ENCODE results near the gene CADM2.

- TF ChIP-seq, protein P1, sequence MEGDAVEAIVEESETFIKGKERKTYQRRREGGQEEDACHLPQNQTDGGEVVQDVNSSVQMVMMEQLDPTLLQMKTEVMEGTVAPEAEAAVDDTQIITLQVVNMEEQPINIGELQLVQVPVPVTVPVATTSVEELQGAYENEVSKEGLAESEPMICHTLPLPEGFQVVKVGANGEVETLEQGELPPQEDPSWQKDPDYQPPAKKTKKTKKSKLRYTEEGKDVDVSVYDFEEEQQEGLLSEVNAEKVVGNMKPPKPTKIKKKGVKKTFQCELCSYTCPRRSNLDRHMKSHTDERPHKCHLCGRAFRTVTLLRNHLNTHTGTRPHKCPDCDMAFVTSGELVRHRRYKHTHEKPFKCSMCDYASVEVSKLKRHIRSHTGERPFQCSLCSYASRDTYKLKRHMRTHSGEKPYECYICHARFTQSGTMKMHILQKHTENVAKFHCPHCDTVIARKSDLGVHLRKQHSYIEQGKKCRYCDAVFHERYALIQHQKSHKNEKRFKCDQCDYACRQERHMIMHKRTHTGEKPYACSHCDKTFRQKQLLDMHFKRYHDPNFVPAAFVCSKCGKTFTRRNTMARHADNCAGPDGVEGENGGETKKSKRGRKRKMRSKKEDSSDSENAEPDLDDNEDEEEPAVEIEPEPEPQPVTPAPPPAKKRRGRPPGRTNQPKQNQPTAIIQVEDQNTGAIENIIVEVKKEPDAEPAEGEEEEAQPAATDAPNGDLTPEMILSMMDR (IDR thresholded peaks at IDR 0.05; ENCODE audit: extremely low read depth in 1 of 2, insufficient read depth in 1 of 2, low read depth in 1 of 2, low read length in 2 of 2): no peak
- TF ChIP-seq POLR2AphosphoS5 (IDR thresholded peaks at IDR 0.05; ENCODE audit: insufficient read depth, low read depth, low read length): no peak
- TF ChIP-seq POLR2A (IDR thresholded peaks at IDR 0.05; ENCODE audit: low read depth, low read length): no peak
Observed at GRCh38 chr3:85603378-85603777, 644.6 kb downstream of the CADM2 start.
